Mucosa of descending colon (tissue), 3 donors: Measurements from ENCODE around the gene RBFOX2. TPM values are rescaled to one million over a fixed set of nuclear protein-coding genes. Genes with fewer than 3 reads are reported as not detected.
A peak's percentile ranks its signal among the peaks of the same experiment; 100 is the strongest.
"Not testable (repeated sequence)": the region's sequence is repeated elsewhere in the genome, so short reads cannot be mapped to it uniquely, and the experiment has no call there.

ENCODE experiments used
- ATAC-seq: fragments of 200-7000 bp; cut with Tn5 transposase; one replicate; pipeline ENCODE4 v1.9.1; 2020; ENCODE audit warnings: mild to moderate bottlenecking, moderate library complexity
- DNase-seq, 3 donors: peaks; one replicate each; pipeline ENCODE4 v3.0.0-alpha.2; 2020
- H3K36me3 ChIP-seq: fragments of 200-600 bp; one replicate; pipeline ENCODE4 v1.8.0; 2021; ENCODE audit warnings: low read depth, mild to moderate bottlenecking
- H3K4me1 ChIP-seq: fragments of 200-600 bp; one replicate; pipeline ENCODE4 v1.8.0; 2021; ENCODE audit warnings: low read depth, mild to moderate bottlenecking
- H3K4me3 ChIP-seq: fragments of 200-600 bp; one replicate; pipeline ENCODE4 v1.8.0; 2021; ENCODE audit warnings: mild to moderate bottlenecking
- H3K9me3 ChIP-seq: fragments of 200-600 bp; one replicate; pipeline ENCODE4 v1.8.0; 2021; ENCODE audit warnings: mild to moderate bottlenecking
- CTCF ChIP-seq: fragments of 200-600 bp; IDR thresholded peaks from one replicate; pipeline ENCODE4 v1.8.0; 2022; ENCODE audit warnings: antibody characterized with exemption, mild to moderate bottlenecking
- intact Hi-C, 2 donors: fragments of 100-400 bp; cut with DNase I in 1 of 2; cut with micrococcal nuclease in 1 of 2; formaldehyde crosslinking; loops; one replicate each; pipeline versions ENCODE4 v1.11.0 to v1.11.1; 2022; cut with DNase I, micrococcal nuclease
- total RNA-seq, 3 donors: library from RNA; stranded (reverse); fragmentation: NEBNext Ultra II Directional in 2 of 3; extraction: Animal tissue kit (Norgen Biotek cat#: 25700) in 2 of 3; gene quantifications; one replicate each; pipeline versions ENCODE4 v1.2.1 to v1.2.4, GENCODE V29; 2021 to 2023
- donor health status: DM: no; HTN: no; CAD: no; lungs with moderate emphysema.
- donor health status: DM: no; HTN: no; CAD: no.
- donor health status: DM: no; HTN: yes; CAD: no.

Gene RBFOX2
- total RNA-seq, 3 donors from 2014 or later = 46.0 to 141 (median 46.2) TPM

GRCh38 chr22:35708917-35709316 is 319.7 kb downstream of the RBFOX2 start:
- intact Hi-C loops = no loop called here
- H3K36me3 ChIP-seq = no peaks in the 10 kb centered on the region
- ATAC-seq = no peak
- peaks cover 12% of the 10 kb centered on the region for H3K4me1 ChIP-seq
- no peak overlapping the region for H3K4me3 ChIP-seq
- TF ChIP-seq CTCF = no peak
- no peaks in the 10 kb centered on the region for H3K9me3 ChIP-seq
- DNase-seq = no peak

GRCh38 chr22:35708453-35708852 is 320.2 kb downstream of the RBFOX2 start:
- Histone ChIP-seq H3K36me3 (no peaks in the 10 kb centered on the region), H3K4me1 (peaks cover 12% of the 10 kb centered on the region), H3K9me3 (no peaks in the 10 kb centered on the region), H3K4me3 (no peak overlapping the region)
- no peak for TF ChIP-seq CTCF
- ATAC-seq = no peak
- DNase-seq = no peak
- intact Hi-C loops = no loop called here

GRCh38 chr22:35705141-35705540 is 323.5 kb downstream of the RBFOX2 start:
- Histone ChIP-seq H3K4me3 (no peak overlapping the region), H3K36me3 (no peaks in the 10 kb centered on the region), H3K4me1 (peaks cover 12% of the 10 kb centered on the region), H3K9me3 (no peaks in the 10 kb centered on the region)
- intact Hi-C loops = no loop called here
- no peak for DNase-seq
- TF ChIP-seq CTCF = no peak
- ATAC-seq = no peak

- no peak for TF ChIP-seq CTCF
- ATAC-seq = peak; percentile 38
- no peak for DNase-seq
- intact Hi-C loops = no loop called here
- H3K9me3 ChIP-seq = no peaks in the 10 kb centered on the region
- H3K4me1 ChIP-seq = peaks cover 12% of the 10 kb centered on the region
- H3K36me3 ChIP-seq = no peaks in the 10 kb centered on the region
- H3K4me3 ChIP-seq = no peak overlapping the region
These were observed 324.6 kb downstream of the RBFOX2 start for GRCh38 chr22:35703861-35704584.

GRCh38 chr22:35699852-35700251 is 328.8 kb downstream of the RBFOX2 start:
- intact Hi-C loops, ATAC-seq, DNase-seq, H3K4me1 ChIP-seq, H3K36me3 ChIP-seq, H3K9me3 ChIP-seq, H3K4me3 ChIP-seq: not testable (repeated sequence)

GRCh38 chr22:35697142-35697541 is 331.5 kb downstream of the RBFOX2 start:
- ATAC-seq (no peak), DNase-seq (no peak)
- no peak overlapping the region for H3K4me3 ChIP-seq
- intact Hi-C loops = no loop called here
- TF ChIP-seq CTCF = no peak
- no peaks in the 10 kb centered on the region for H3K9me3 ChIP-seq
- H3K36me3 ChIP-seq = no peaks in the 10 kb centered on the region
- no peaks in the 10 kb centered on the region for H3K4me1 ChIP-seq
